Stimulated activated CD8-positive, alpha-beta memory T cell treated with anti-CD3 and anti-CD28 coated beads, Interleukin-7, amount 100 ng/mL, for 1 hour (primary cell): Measurements from ENCODE around the gene OR13J1.
"Not testable (repeated sequence)": the region's sequence is repeated elsewhere in the genome, so short reads cannot be mapped to it uniquely, and the experiment has no call there.

ENCODE experiments used
- DNase-seq, 2 donors: peaks; one replicate each; pipeline ENCODE4 v3.0.0-alpha.2; 2020; ENCODE audit warnings: low read depth in 2 of 2

The OR13J1 gene

GRCh38 chr9:35905051-35905781 lies 35.0 kb upstream of the OR13J1 start:
- no peak for DNase-seq

- no peak for DNase-seq
These were observed 34.1 kb upstream of the OR13J1 start for GRCh38 chr9:35904338-35904737.

- no peak for DNase-seq
These were observed 32.8 kb upstream of the OR13J1 start for GRCh38 chr9:35903049-35903448.

- DNase-seq: no peak
These were observed 28.8 kb upstream of the OR13J1 start for GRCh38 chr9:35899021-35899420.

GRCh38 chr9:35898337-35898736 lies 28.1 kb upstream of the OR13J1 start:
- no peak for DNase-seq

- DNase-seq: not testable (repeated sequence)
These were observed 27.3 kb upstream of the OR13J1 start for GRCh38 chr9:35897376-35898099.

- no peak for DNase-seq
These were observed 26.4 kb upstream of the OR13J1 start for GRCh38 chr9:35896570-35896969.

GRCh38 chr9:35892051-35892450 lies 21.9 kb upstream of the OR13J1 start:
- DNase-seq: no peak

- DNase-seq: no peak
These were observed 21.4 kb upstream of the OR13J1 start for GRCh38 chr9:35891646-35892045.

- DNase-seq: not testable (repeated sequence)
These were observed 14.7 kb upstream of the OR13J1 start for GRCh38 chr9:35884908-35885307.

- DNase-seq: no peak
These were observed 12.8 kb upstream of the OR13J1 start for GRCh38 chr9:35882996-35883395.

GRCh38 chr9:35882263-35882848 lies 12.2 kb upstream of the OR13J1 start:
- DNase-seq: peak; percentile 49 to 75

- DNase-seq: no peak
These were observed 2.3 kb upstream of the OR13J1 start for GRCh38 chr9:35872505-35872904.

GRCh38 chr9:35871545-35871944 lies 1.3 kb upstream of the OR13J1 start:
- DNase-seq: no peak

GRCh38 chr9:35869621-35870216 lies 482 bp downstream of the OR13J1 start:
- no peak for DNase-seq

- no peak for DNase-seq
These were observed 1.3 kb downstream of the OR13J1 start for GRCh38 chr9:35868933-35869332.

- DNase-seq: no peak
These were observed 2.7 kb downstream of the OR13J1 start for GRCh38 chr9:35867538-35867937.

GRCh38 chr9:35864695-35865255 lies 5.4 kb downstream of the OR13J1 start:
- no peak for DNase-seq

GRCh38 chr9:35863583-35863982 lies 6.6 kb downstream of the OR13J1 start:
- no peak for DNase-seq

- no peak for DNase-seq
These were observed 7.9 kb downstream of the OR13J1 start for GRCh38 chr9:35862328-35862727.

GRCh38 chr9:35861161-35861897 lies 8.9 kb downstream of the OR13J1 start:
- no peak for DNase-seq

GRCh38 chr9:35859990-35860339 lies 10.2 kb downstream of the OR13J1 start:
- DNase-seq: no peak
